A673 (cell line): ENCODE results near the gene SMDT1.
"Not testable (repeated sequence)": the region's sequence is repeated elsewhere in the genome, so short reads cannot be mapped to it uniquely, and the experiment has no call there.

Experiments
- EZH2 ChIP-seq: fragments of 200-600 bp; sonication (generic); IDR thresholded peaks from 2 replicates; pipeline ENCODE4 v1.6.1; 2017; ENCODE audit warnings: borderline replicate concordance, low read depth, mild to moderate bottlenecking, mixed read lengths, antibody characterized with exemption, low read length; ENCODE audit not compliant: poor library complexity, severe bottlenecking
- TF ChIP-seq, protein P1 (sequence below): fragments of 300-800, 200-600 bp; sonication (generic); conservative IDR thresholded peaks from 2 replicates; pipeline ENCODE4 v1.5.1; 2017; ENCODE audit warnings: low read depth, mild to moderate bottlenecking, antibody characterized with exemption, low read length, moderate library complexity, mixed read lengths

DNA sequence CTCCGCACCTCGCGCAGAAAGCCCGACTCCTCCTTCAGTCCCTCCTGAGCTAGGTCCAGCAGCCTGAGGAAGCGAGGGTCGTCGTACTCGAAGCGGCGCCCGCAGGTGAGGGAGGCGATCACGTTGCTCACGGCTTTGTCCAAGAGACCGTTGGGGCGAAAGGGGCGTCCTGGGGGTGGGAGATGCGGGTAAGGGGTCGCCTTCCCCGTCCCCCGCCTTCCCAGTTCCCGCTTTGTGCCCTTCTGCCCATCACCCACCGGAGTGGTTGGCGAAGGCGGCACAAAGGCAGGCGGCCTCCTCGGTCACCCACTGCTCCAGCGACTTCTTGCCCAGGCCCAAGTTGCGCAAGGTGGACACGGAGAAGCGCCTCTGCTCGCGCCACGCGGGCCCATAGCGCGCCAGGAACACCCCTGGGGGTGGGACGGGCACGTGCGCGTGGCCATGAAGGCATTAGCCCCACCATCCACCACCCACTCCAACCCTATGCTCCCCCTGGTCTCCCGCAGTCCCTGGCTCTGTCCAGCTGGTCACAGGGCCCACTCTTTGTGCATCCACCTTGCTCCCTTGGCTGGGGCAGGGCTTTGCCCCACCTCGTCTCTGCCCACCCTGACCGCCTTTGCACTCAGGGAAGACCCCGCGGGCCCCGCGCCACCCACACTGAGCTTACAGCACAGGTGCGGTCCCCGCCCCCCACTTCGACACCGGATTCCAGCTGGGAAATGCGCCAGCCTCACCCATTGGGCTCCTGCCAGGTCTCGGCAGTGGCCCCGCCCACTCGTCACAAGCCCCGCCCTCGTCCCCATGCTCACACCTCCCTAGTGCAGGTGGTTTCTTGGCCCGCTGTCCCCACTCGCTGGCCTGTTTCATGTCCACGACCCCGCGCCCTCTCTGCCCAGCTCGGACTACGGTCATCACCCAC, 49.5 kb downstream of the SMDT1 start:
- not testable (repeated sequence) for TF ChIP-seq EZH2
- TF ChIP-seq, protein P1, sequence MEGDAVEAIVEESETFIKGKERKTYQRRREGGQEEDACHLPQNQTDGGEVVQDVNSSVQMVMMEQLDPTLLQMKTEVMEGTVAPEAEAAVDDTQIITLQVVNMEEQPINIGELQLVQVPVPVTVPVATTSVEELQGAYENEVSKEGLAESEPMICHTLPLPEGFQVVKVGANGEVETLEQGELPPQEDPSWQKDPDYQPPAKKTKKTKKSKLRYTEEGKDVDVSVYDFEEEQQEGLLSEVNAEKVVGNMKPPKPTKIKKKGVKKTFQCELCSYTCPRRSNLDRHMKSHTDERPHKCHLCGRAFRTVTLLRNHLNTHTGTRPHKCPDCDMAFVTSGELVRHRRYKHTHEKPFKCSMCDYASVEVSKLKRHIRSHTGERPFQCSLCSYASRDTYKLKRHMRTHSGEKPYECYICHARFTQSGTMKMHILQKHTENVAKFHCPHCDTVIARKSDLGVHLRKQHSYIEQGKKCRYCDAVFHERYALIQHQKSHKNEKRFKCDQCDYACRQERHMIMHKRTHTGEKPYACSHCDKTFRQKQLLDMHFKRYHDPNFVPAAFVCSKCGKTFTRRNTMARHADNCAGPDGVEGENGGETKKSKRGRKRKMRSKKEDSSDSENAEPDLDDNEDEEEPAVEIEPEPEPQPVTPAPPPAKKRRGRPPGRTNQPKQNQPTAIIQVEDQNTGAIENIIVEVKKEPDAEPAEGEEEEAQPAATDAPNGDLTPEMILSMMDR: not testable (repeated sequence)
